OCI-LY3 (cell line): ENCODE data around the gene FRMD1.

Experiments used
- H2AFZ ChIP-seq: fragments of 200-600, 300-600 bp; shearing (Covaris generic); 2 replicates; pipeline ENCODE4 v1.6.0; 2014; ENCODE audit warnings: antibody characterized with exemption, low read depth, low read length
- H3K27ac ChIP-seq: fragments of 200-600, 300-600 bp; sonication (generic); 2 replicates; pipeline ENCODE4 v1.5.1; 2014; ENCODE audit warnings: mild to moderate bottlenecking, low read length, moderate library complexity, mixed read lengths
- H3K27me3 ChIP-seq: fragments of 200-600, 300-600 bp; sonication (generic); 2 replicates; pipeline ENCODE4 v1.6.1; 2014; ENCODE audit warnings: low read depth, low read length, mixed read lengths
- H3K36me3 ChIP-seq: fragments of 200-600, 300-600 bp; sonication (generic); replicated peaks from 2 replicates; pipeline ENCODE3; 2014; ENCODE audit warnings: low read depth, low read length, mixed read lengths
- H3K4me1 ChIP-seq: fragments of 300-600, 200-600 bp; sonication (generic); 2 replicates; pipeline ENCODE4 v1.6.1; 2014; ENCODE audit warnings: low read length, mixed read lengths
- H3K4me2 ChIP-seq: fragments of 200-600, 300-600 bp; sonication (generic); 2 replicates; pipeline ENCODE4 v1.6.1; 2014; ENCODE audit warnings: low read length, mixed read lengths
- H3K4me3 ChIP-seq: fragments of 300-600, 200-600 bp; sonication (generic); 2 replicates; pipeline ENCODE4 v1.5.1; 2014; ENCODE audit warnings: antibody characterized with exemption, mild to moderate bottlenecking, low read length, moderate library complexity
- H3K79me2 ChIP-seq: fragments of 300-600, 200-600 bp; shearing (Covaris generic); 2 replicates; pipeline ENCODE4 v1.6.1; 2014; ENCODE audit warnings: mild to moderate bottlenecking, low read length, mixed read lengths
- H3K9ac ChIP-seq: fragments of 300-600, 200-600 bp; shearing (Covaris generic); 2 replicates; pipeline ENCODE4 v1.6.0; 2014; ENCODE audit warnings: mild to moderate bottlenecking, low read length, moderate library complexity
- H3K9me3 ChIP-seq: fragments of 200-600, 300-600 bp; shearing (Covaris generic); 2 replicates; pipeline ENCODE4 v1.6.1; 2014; ENCODE audit warnings: low read length, mixed read lengths; ENCODE audit not compliant: insufficient read depth
- H4K20me1 ChIP-seq: fragments of 200-600, 300-600 bp; sonication (generic); 2 replicates; pipeline ENCODE4 v1.6.1; 2016; ENCODE audit warnings: low read length, mixed read lengths; ENCODE audit not compliant: insufficient read depth
- EZH2phosphoT487 ChIP-seq: fragments of 200-600 bp; shearing (Covaris generic); IDR thresholded peaks from 2 replicates; pipeline ENCODE4 v1.6.1; 2018; ENCODE audit warnings: antibody characterized with exemption, mixed run types, low read depth
- TF ChIP-seq, protein P1 (sequence below): fragments of 200-600, 300-600 bp; sonication (generic); IDR thresholded peaks from 2 replicates; pipeline ENCODE4 v1.5.1; 2014; ENCODE audit warnings: antibody characterized with exemption, low read length, low read depth

FRMD1 gene

DNA sequence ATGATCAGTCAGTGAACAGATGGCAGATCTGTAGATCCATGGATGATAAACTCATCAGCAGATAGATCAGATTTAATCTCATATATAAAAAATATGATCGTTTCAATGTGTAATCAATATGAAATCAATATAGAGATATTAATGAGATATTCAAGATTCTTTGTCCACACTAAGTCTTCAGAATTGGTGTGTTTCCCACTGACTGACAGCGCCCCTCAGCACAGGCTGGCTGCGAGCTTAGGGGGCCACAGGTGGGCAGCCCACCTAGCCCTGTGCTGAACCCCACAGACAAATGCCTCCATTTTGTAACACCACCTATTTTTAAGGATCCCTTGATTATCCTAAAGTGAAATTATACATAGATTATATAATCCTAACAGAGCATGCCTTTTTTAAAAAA, 32.3 kb downstream of the FRMD1 start:
- Histone ChIP-seq H3K4me1 (no peaks in the 10 kb centered on the region), H4K20me1 (no peaks in the 10 kb centered on the region), H3K9ac (no peak overlapping the region), H3K4me2 (no peak overlapping the region), H3K4me3 (no peak overlapping the region), H3K79me2 (no peaks in the 10 kb centered on the region), H3K27ac (no peak overlapping the region), H2AFZ (no peak overlapping the region), H3K27me3 (no peaks in the 10 kb centered on the region), H3K9me3 (no peaks in the 10 kb centered on the region), H3K36me3 (no peaks in the 10 kb centered on the region)
- TF ChIP-seq EZH2phosphoT487, result no peak
- TF ChIP-seq, protein P1, sequence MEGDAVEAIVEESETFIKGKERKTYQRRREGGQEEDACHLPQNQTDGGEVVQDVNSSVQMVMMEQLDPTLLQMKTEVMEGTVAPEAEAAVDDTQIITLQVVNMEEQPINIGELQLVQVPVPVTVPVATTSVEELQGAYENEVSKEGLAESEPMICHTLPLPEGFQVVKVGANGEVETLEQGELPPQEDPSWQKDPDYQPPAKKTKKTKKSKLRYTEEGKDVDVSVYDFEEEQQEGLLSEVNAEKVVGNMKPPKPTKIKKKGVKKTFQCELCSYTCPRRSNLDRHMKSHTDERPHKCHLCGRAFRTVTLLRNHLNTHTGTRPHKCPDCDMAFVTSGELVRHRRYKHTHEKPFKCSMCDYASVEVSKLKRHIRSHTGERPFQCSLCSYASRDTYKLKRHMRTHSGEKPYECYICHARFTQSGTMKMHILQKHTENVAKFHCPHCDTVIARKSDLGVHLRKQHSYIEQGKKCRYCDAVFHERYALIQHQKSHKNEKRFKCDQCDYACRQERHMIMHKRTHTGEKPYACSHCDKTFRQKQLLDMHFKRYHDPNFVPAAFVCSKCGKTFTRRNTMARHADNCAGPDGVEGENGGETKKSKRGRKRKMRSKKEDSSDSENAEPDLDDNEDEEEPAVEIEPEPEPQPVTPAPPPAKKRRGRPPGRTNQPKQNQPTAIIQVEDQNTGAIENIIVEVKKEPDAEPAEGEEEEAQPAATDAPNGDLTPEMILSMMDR, result no peak

DNA sequence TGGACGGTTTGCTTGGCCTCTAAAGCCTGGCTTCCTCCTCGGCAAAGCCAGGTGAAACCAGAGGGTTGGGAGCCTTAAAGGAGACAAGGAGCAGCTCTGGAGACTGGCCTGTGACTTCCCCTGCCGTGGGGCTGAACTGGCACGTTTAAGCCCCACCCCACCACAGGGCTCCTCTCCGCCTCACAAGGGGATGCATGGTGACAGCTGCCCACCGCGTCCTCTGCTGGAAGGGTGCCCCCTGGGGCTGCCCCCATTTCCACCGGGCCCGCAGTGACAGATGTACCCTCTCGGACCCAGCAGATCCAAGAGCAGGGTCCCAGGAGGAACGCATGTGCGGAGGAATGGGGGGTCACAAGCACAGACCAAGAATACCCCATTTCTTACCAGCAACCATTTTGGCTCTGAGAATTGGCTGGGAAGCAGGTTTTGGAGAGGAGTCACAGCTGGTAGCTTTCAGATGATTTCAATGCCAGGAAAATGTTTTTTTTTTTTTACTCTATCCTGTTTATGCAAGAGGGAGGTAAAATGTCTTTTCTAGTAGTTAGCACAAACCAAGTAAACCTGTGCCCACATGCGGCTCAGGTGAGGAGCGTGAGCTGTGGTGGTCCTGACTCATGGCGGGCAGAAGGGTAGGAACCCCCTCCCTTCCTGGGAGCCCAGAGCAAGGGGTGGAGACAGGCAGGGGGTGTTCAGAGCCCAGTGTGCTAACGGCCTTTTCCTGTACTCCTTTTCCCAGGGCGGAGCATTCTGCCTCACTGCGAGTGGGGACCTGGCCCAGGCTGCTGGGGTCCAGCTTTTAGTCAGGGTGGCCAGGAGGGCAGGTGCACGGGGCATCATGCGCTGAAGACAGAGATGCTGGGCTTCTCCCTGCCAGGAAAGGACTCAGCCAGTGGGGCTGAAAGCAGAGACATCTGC, 33.0 kb downstream of the FRMD1 start:
- Histone ChIP-seq H3K9ac (no peak overlapping the region), H3K27me3 (no peaks in the 10 kb centered on the region), H3K79me2 (no peaks in the 10 kb centered on the region), H3K9me3 (no peaks in the 10 kb centered on the region), H2AFZ (no peak overlapping the region), H3K4me2 (no peak overlapping the region), H4K20me1 (no peaks in the 10 kb centered on the region), H3K36me3 (no peaks in the 10 kb centered on the region), H3K27ac (no peak overlapping the region), H3K4me1 (no peaks in the 10 kb centered on the region), H3K4me3 (no peak overlapping the region)
- TF ChIP-seq EZH2phosphoT487, result no peak
- TF ChIP-seq, protein P1, result no peak

DNA sequence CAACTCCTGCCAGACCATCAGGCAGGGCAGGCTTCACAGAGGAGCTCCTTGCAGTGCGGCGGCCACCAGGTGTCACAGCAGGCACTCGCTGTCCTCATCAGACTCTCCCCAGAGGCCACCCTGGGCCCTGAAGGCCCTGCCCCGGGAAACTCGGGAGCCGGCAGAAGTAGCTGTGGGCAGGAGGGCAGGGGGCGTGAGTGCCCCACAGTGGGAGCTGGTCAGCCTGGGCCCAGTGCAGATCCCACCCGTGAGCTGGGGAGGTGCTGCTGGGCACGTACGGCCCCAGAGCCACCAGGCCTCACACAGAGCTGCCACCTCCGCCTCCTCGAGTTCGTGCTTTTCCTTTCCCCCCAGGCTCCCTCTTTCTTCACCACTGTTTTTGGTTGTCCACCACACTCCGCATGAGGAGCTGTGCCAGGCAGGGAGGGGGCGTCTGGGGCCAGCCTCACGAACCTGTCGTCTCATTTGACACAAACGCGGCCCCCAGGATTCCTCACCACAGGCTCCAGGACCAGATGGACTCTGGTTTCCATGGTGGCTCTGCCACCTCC, 33.8 kb downstream of the FRMD1 start:
- Histone ChIP-seq H3K27ac (no peak overlapping the region), H3K9me3 (no peaks in the 10 kb centered on the region), H4K20me1 (no peaks in the 10 kb centered on the region), H3K36me3 (no peaks in the 10 kb centered on the region), H3K27me3 (no peaks in the 10 kb centered on the region), H3K79me2 (no peaks in the 10 kb centered on the region), H3K4me3 (no peak overlapping the region), H3K9ac (no peak overlapping the region), H2AFZ (no peak overlapping the region), H3K4me2 (no peak overlapping the region), H3K4me1 (no peaks in the 10 kb centered on the region)
- TF ChIP-seq, protein P1, result no peak
- TF ChIP-seq EZH2phosphoT487, result no peak

DNA sequence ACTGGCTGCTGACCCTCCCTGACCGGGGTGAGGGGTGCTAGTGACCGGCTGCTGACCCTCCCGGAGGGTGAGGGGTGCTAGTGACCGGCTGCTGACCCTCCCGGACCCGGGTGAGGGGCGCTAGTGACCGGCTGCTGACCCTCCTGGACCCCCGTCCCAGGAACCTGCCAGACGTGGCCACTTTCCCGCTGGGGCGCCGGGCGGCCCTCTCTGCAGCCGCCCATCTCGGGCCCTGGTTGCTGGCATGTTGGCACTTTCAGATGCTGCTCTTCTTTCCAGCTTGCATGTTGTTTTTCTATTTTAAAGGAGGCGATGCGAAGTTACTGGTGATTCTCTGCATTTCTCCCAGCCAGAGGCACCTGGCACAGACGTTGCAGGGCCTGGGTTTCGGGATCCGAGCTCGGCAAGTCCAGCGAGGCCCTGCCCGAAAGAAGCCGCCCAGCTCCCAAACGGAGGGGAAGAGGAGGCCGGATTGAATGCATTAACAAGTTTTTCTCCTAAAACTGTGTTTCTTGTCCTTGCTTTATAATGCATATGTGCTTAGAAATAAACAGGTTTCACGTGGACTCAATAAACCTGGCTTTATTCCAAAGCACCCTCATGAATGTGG, 34.4 kb downstream of the FRMD1 start:
- no peaks in the 10 kb centered on the region for H3K36me3 ChIP-seq
- no peak overlapping the region for H2AFZ ChIP-seq
- no peaks in the 10 kb centered on the region for H3K79me2 ChIP-seq
- no peaks in the 10 kb centered on the region for H3K9me3 ChIP-seq
- H3K27me3 ChIP-seq, result no peaks in the 10 kb centered on the region
- H3K4me3 ChIP-seq, result no peak overlapping the region
- H4K20me1 ChIP-seq, result no peaks in the 10 kb centered on the region
- no peak overlapping the region for H3K27ac ChIP-seq
- H3K4me2 ChIP-seq, result no peak overlapping the region
- H3K9ac ChIP-seq, result no peak overlapping the region
- H3K4me1 ChIP-seq, result no peaks in the 10 kb centered on the region
- no peak for TF ChIP-seq EZH2phosphoT487
- TF ChIP-seq, protein P1, result no peak
